NCI-H1417 (cell line): ENCODE measurements around the gene PLIN3.
"Not testable (repeated sequence)": the region's sequence is repeated elsewhere in the genome, so short reads cannot be mapped to it uniquely, and the experiment has no call there.

ENCODE experiments used
- DNase-seq, 3 experiments: peaks; one replicate each; lab custom pipeline; 2025; lab: John Stamatoyannopoulos, UW

Gene PLIN3

DNA sequence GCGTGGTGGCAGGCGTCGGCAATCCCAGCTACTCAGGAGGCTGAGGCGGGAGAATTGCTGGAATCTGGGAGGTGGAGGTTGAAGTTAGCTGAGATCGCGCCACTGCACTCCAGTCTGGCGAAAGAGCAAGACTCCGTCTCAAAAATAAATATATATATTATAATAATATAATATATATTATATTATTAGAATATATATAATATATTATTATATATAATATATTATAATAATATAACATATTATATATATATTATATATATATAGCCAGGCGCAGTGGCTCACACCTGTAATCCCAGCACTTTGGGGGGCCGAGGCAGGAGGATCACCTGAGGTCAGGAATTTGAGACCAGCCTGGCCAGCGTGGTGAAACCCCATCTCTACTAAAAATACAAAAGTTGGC is 25.5 kb upstream of the PLIN3 start:
- DNase-seq: not testable (repeated sequence)

DNA sequence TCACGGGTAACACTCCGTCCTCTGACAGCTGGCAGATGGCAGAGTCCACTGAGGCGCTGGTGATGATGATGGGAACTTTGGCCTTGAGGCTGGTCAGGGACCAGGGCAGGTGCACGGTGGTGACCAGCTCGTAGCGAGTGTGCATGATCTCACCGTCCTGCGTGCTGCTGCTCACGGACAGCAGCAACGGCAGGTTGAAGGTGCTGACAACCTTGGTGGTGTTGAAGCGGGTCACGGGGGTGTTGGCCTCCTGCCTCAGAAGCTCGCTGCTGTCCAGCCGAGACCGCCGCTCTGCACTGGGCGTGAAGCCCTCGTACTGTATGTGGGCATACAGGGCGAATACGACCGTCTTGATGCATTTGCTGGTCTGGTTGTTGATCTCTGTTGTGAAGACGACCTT is 23.6 kb upstream of the PLIN3 start:
- DNase-seq: no peak

DNA sequence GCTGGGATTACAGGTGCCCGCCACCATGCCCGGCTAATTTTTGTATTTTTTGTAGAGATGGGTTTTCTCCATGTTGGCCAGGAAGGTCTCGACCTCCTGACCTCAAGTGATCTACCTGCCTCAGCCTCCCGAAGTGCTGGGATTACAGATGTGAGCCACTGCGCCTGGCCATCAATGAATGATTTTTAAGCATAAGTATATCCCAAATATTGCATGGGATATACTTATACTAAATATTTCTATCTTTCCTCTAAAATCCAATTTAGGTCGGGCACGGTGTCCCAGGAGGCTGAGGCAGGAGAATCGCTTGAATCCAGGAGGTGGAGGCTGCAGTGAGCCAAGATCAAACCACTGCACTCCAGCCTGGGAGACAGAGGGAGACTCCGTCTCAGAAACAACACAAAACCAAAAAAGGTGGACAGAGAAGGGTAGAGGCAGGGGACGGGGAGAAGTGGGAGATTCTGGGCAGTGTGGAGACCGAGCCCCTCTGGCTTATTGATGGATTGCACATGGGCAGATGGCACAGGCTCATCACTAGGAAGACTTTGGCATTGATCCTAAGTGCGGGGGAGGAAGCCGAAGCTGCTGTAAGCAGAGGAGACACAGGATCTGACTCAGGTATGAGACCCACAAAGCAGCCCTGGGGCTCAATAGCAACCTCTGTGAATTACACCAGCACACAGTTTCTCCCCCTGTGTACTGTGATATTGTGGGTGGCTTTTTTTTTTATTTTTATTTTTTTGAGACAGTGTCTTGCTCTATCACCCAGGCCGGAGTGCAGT is 21.8 kb upstream of the PLIN3 start:
- DNase-seq: no peak

DNA sequence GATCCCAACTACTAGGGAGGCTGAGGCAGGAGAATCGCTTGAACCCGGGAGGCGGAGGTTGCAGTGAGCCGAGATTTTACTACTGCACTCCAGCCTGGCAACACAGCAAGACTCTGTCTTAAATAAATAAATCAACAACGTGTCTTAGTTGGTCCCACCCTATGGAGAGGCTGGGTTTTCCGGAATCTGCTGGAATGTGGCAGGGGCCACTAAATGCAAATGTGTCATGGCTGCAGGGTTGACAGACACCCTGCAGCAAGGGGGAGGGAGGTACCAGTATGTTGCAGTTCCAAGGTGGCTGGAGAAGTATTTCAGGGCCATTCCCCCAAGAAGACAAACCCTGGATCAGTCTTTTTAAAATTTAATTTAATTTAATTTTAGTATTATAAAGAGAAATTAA is 20.3 kb upstream of the PLIN3 start:
- not testable (repeated sequence) for DNase-seq

DNA sequence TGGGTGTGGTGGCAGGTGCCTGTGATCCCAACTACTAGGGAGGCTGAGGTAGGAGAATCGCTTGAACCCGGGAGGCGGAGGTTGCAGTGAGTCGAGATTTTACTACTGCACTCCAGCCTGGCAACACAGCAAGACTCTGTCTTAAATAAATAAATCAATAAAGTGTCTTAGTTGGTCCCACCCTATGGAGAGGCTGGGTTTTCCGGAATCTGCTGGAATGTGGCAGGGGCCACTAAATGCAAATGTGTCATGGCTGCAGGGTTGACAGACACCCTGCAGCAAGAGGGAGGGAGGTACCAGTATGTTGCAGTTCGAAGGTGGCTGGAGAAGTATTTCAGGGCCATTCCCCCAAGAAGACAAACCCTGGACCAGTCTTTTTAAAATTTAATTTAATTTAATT is 17.5 kb upstream of the PLIN3 start:
- DNase-seq: not testable (repeated sequence)

DNA sequence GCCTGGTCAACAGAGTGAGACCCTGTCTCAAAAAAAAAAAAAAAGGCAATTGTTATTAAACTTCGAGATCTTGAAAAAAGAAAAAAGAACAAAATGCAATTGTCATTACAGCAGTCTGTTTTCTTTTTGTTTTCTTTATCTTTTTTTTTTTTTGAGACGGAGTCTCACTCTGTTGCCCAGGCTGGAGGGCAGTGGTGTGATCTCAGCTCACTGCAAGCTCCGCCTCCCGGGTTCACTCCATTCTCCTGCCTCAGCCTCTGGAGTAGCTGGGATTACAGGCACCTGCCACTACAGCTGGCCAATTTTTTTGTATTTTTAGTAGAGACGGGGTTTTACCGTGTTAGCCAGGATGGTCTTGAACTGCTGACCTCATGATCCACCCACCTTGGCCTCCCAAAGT is 15.4 kb upstream of the PLIN3 start:
- DNase-seq: not testable (repeated sequence)

DNA sequence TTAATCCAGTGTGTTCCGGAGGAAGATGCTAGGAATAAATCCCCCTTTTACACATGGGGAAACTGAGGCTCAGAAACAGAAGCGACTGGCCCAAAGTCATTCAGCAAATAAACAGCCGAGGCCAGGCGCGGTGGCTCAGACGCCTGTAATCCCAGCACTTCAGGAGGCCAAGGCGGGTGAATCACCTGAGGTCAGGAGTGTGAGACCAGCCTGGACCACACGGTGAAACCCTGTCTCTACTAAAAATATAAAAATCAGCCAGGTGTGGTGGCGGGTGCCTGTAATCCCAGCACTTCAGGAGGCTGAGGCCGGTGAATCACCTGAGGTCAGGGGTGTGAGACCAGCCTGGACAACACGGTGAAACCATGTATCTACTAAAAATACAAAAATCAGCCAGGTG is 11.6 kb upstream of the PLIN3 start:
- DNase-seq: no peak

DNA sequence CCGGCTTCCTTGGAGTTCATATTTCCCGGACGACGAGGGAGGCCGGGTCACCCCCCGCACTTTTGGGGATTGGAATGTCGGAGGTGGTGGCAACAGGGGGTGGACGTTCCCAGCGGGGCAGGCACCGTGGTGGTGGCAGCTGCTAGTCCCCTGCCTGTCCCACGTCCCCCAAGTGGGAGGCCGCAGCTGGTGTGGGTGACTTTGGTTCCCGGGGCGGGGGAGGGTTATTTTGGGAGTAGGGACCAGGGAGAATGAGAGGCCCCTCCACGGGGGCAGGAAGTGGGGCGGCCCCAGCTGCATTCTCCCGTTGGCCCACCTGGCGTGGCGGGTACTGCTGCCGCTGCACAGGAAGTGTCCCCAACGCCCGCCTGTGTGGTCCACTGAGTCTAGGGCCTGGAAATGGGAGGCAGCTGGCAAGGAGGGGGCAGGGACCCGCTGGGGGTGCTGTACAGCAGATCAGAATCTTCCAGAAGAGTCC is 11.1 kb upstream of the PLIN3 start:
- no peak for DNase-seq

DNA sequence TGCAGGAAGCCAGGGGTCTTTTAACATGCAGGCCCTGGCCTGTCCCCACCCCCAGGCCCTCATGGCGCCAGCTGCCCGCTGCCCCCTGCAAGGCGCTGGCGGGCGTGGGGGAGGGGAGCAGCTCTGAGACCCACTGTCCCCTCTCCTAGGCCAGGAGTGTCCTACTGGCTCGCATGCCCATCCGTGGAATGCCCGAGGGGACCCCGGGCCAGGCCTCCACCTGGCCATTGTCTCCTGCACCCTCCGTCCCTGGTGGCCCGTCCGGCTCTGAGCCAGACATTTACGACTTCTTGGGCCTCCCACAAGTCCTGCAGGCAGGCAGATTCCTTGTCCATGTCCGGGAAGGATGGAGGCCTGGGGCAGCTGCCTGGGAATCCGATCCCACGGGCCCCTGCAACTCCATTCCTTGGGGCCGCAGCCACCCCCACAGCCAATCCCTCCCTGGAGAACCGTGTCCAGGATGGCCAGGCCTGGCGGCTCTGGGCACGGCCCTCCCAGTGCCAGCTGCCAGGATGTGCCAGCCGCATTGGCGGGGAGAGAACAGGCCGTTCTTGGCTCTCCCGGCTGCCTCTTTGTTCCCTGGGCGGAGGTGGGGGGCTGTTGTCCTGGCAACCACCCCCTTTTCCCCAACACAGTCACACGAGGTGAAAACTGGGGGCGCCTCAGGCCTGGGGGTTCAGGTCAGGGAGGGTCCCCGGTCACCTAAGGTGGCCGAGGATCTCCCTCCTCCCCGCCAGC is 10.5 kb upstream of the PLIN3 start:
- DNase-seq: no peak

DNA sequence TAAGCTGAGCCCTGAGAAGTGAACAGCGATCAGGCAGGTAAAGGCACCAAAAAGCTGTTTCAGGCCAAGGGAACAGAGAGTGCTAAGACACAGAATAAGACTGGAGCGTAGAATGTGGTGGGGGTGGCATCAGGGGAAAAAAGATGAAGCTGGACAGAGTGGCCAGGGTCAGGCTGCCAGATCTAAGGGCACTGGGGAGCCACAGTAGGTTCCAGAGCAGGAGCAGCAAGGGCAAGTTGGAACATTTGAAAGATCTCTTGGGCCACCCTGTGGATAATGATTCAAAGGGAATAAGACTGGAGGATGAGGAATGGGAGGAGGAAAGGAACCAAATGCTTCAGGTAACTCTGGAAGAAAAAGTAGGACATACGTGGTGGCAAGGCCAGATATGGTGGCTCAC is 6.5 kb upstream of the PLIN3 start:
- no peak for DNase-seq

DNA sequence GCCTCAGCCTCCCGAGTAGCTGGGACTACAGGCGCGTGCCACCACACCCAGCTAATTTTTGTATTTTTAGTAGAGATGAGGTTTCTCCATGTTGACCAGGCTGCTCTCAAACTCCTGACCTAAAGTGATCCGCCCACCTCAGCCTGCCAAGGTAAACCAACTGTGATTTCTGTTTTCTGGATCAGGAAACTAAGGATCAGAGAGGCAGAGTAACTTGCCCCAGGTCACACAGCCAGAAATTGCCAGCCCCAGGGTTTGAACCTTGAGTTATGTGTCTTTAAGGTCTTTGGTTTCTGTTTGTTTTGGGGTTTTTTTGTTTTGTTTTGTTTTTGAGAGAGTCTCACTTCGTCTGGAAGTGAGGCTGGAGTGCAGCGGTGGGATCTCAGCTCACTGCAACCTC is 4.2 kb upstream of the PLIN3 start:
- DNase-seq: no peak

DNA sequence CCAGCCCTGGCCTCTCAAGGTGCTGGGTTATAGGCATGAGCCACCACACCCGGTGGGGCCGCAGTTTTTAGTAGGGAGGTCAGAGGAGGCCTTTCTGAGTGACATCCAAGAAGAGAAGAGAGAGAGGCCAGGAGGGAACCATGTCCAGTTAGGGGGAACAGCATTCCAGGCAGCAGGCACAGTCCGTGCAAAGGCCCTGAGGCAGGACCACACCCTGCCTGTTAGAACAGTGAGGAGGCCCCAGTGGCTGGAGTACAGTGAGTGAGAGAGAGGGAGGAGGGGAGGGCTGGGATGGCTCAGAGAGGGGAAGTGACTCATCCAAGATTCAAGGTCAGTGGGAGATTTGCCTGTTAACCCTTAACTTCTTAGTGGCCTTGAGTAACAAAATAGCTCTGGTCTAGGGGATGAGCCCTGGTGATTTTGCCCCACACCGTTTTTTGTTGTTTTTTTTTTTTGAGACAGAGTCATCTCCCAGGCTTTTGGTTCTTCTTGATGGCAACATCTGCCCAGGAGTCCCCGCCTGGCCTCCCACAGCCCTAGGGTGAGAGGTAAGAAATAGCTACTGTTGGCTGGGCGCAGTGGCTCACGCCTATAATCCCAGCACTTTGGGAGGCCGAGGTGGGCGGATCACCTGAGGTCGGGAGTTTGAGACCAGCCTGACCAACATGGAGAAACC is 2.7 kb upstream of the PLIN3 start:
- DNase-seq: no peak

DNA sequence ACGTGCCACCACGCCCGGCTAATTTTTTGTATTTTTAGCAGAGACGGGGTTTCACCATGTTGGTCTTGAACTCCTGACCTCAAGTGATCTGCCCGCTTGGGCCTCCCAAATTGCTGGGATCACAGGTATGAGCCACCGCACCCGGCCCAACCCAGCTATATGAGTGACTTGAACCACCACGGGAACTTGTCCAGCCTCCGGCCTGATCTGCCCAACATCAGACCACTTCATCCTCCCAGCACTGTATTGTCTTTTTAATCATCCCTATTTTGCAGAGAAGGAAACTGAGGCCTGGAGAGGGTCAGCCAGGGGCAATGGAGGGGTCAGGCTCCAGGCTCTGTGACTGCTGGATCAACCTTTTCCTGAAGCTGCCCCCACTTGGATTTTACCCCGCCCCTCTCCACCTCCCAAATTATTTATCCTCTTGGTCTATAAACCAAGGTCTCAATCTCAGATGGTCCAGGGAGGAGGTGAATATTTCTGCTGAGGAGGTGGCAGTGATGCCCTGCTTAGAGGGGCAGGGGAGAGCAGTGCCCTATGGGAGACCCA is 893 bp upstream of the PLIN3 start:
- no peak for DNase-seq

DNA sequence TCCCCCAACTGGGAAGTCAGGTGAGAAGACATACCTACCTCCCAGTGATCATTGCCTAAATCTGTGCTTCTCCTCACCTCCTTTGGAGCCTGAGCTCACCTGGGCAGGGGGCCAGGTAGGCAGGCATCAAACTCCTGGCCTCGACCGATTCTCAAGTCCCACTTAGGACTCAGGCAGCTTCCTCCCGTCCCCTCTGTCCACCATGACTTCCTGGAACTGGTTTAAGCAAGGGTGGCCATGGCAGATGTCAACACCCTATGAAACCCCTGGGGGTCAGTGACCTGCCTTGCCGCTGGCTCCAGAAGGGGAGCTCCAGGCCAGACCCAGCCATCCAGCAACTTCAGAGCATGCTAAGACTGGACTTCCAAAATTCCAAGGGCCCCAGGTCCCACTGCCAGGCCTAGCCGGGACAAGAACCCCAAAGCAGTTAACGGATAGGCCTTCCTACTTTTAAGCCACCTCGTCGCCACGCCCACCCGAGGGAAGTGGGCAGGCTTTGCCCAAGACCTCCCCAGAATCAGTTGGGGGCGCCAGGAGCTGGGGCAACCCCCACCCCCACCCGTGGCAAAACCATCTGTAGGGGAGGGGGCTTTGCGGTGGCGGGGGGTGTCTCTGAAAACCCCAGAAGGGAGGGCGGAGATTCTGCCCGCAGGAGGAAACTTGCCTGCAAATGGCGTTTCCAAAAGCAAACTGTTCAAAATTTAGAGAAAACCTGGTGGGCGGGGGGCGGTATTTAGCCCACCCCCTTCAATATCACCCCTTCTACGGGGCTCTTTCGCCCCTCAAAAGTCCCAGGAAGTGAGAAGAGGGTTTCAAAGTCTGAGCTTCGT is 657 bp downstream of the PLIN3 start:
- DNase-seq: no peak

DNA sequence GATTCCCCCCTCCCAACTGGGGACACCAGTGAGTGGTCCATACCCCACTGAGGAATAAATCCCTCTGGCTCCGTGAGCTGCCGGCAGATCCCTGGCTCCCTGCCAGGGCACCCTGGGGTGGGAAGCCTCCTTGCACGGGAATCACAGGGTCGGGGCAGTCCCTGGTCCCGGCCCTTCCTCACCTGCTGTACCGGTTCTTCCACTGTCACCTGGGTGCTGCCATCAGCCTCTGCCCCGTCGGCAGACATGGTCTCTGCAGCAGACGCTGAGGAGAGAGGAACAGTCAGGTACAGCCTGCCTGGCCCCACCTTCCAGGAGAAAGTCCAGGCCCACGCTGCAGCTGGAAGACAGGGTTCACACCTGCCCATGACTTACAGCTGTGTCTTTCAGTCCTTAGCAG is 6.3 kb downstream of the PLIN3 start:
- DNase-seq: peak in 2 of 3 experiments; percentile 79 to 87

DNA sequence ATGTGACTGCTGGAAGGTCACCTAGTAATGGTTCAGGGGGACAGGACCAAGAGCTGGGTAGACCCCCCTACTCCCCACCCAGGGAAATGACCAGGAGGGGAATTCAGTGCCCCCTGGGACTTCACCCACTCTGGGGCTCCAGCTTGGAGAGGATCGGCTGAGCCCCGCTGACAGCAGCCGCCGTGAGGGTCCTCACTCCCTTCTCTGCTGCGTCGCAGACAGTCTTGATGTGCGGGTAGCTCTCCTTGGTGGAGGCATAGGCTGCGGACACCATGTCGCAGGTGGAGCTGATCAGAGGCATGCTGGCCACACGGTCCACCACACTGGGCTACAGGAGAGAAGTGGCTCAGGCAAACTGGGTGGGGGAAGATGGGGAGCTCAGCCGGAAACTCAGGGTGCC is 7.8 kb downstream of the PLIN3 start:
- DNase-seq: no peak

DNA sequence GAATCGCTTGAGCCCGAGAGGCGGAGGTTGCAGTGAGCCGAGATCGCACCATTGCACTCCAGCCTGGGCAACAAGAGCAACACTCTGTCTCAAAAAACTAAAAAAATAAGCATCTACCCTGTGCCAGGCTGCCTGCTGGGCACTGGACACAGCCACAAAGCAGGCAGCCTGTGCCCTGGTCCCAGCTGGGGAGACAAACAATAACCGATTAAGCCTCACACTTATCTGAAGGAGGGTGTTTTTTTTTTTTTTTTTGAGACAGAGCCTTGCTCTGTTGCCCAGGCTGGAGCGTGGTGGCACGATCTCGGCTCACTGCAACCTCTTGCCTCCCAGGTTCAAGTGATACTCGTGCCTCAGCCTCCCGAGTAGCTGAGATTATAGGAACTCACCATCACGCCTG is 11.0 kb downstream of the PLIN3 start:
- DNase-seq: not testable (repeated sequence)

DNA sequence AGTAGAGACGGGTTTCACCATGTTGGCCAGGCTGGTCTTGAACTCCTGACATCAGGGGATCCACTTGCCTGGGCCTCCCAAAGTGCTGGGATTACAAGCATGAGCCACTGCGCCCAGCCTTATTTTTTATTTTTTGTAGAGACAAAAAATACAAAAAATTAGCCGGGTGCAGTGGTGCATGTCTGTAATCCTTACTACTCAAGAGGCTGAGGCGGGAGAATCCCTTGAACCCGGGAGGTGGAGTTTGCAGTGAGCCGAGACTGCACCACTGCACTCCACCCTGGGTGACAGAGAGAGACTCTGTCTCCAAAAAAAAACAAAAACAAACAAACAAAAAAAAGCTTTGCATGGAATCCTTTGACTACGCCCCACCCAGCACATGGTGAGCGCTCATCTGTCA is 14.0 kb downstream of the PLIN3 start:
- DNase-seq: not testable (repeated sequence)

DNA sequence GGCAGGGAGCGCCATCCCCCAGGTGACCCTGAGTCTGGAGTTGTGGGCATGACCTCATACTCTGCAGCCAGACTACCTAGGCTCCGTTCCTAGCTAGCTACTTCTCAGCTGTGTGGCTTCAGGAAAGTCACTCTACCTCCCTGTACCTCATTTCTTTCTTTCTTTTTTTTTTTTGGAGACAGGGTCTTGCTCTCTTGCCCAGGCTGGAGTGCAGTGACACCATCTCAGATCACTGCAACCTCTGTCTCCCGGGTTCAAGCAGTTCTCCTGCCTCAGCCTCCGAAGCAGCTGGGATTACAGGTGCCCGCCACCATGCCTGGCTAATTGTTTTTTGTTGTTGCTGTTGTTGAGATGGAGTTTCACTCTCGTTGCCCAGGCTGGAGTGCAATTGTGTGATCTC is 15.0 kb downstream of the PLIN3 start:
- DNase-seq: no peak

DNA sequence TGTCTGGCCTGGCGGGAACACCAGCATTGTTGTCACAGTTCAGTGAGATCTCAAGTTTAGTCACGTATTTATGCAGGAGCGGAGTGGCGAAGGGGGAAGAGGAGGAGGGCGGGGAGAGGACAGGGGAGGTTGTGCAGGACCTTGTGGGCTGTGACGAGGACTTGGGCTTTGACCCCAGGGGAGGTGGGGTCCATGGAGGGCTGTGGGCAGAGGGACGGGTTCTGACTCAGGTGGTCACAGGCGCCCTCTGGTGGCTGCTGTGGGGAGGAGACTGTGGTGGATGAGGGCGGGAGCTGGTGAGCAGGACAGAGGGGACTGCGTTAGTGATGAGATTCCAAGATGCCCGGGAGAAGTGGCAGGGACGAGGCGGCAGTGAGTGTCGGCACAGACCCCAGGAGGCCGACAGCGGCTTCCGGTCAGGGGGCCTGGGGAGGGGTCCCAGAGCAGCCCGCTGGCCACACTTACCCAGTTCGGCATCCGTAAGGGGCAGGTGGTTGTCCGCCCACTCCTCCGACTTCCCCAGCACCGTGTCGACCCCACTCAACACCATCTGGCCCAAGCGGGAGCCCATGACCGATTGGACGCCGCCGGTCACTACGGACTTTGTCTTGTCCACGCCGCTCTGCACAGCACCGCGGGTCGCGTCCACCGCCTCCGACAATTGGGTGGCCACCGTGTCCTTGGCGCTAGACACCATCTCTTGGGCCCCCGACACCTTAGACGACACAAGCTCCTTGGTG is 15.7 kb downstream of the PLIN3 start:
- DNase-seq: peak; percentile 47 to 76 (median 72)

DNA sequence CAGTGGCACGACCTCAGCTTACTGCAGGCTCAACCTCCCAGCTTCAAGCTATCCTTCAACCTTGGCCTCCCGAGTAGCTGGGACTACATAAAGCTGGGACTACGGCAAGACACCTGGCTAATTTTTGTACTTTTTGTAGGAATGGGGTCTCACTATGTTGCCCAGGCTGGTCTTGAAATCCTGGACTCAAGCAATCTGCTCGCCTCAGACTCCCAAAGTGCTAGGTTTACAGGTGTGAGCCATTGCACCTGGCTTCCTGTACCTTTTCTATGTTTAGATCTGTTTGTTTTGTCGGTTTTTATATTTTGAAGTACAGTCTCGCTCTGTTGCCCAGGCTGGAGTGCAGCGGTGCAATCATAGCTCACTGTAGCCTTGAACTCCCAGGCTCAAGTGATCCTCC is 18.4 kb downstream of the PLIN3 start:
- peak in 1 of 3 experiments; percentile 16 for DNase-seq
